ENCODE results near the gene TBC1D19.
"Not testable (repeated sequence)": the region's sequence is repeated elsewhere in the genome, so short reads cannot be mapped to it uniquely, and the experiment has no call there.

DNA sequence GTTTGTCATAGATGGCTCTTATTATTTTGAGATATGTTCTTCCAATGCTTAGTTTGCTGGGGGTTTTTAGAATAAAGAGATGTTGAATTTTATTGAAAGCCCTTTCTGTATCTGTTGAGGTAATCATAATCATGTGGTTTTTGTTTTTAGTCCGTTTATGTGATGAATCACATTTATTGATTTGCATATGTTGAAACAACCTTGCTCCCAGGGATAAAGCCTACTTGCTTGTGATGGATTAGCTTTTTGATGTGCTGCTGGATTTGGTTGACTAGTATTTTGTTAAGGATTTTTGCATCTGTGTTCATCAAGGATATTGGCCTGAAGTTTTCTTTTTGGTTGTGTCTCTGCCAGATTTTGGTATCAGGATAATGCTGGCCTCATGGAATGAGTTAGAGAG lies 35.5 kb upstream of the TBC1D19 start:
- TF ChIP-seq, protein P1, sequence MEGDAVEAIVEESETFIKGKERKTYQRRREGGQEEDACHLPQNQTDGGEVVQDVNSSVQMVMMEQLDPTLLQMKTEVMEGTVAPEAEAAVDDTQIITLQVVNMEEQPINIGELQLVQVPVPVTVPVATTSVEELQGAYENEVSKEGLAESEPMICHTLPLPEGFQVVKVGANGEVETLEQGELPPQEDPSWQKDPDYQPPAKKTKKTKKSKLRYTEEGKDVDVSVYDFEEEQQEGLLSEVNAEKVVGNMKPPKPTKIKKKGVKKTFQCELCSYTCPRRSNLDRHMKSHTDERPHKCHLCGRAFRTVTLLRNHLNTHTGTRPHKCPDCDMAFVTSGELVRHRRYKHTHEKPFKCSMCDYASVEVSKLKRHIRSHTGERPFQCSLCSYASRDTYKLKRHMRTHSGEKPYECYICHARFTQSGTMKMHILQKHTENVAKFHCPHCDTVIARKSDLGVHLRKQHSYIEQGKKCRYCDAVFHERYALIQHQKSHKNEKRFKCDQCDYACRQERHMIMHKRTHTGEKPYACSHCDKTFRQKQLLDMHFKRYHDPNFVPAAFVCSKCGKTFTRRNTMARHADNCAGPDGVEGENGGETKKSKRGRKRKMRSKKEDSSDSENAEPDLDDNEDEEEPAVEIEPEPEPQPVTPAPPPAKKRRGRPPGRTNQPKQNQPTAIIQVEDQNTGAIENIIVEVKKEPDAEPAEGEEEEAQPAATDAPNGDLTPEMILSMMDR (IDR thresholded peaks at IDR 0.05; ENCODE audit: low read depth, low read length), result not testable (repeated sequence)
- not testable (repeated sequence) for TF ChIP-seq EZH2phosphoT487 (IDR thresholded peaks at IDR 0.05; ENCODE audit: low read depth)

Measured in OCI-LY3 (cell line).